Measurements from ENCODE around the gene PECR. TPM values are rescaled to one million over a fixed set of nuclear protein-coding genes. Genes with fewer than 3 reads are reported as not detected.

Gene PECR
- total and polyA plus RNA-seq, 7 experiments from 2014 or later = 15.7 to 34.4 (median 23.4) TPM

DNA sequence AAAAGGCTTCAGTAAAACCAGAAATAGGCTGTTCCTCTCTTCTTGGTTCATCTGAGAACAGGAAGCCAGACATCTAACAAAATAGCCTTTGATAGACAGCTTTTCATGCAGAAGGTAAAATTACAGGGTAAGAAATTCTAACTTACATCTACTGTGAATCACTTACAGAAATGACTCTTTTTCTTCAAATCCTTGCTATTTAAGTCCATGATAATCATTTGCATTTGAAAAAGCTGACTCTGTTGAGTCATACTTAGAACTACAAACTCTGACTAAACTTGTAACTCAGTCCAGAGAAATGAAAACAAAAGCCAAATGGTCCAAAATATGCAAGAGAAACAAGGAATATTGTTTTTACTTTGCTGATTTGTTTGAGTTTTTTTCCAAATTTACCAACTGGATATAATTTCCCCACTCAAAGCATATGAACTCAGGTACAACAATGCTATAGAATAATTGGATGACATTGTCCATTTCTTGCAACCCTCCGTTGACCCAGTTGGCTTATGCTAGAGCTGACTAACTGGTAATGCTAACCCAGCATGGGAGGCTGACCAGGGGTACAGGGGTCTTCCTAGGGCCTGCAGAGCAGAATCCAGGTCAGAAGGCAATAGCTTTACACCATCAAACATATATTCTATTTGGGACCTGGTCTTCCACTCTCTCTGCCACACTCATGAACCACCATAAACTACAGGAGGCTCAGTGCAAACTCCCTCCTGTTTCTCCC, 49.5 kb downstream of the PECR start:
- Histone ChIP-seq H3K36me3 (ENCODE audit: control insufficient read depth in 2 of 3, insufficient read depth in 3 of 3, low read length in 3 of 3) (peaks cover 0 to 22% (median 0%) of the 10 kb centered on the region in 3 experiments), H3K9me3 (ENCODE audit: control insufficient read depth in 2 of 3, low read length in 3 of 3) (no peaks in the 10 kb centered on the region), H3K27ac (ENCODE audit: low read depth, low read length) (no peak overlapping the region), H3K4me3 (ENCODE audit: low read length) (no peak overlapping the region), H3K27me3 (ENCODE audit: control insufficient read depth in 2 of 2, insufficient read depth in 2 of 2, low read length in 2 of 2) (no peaks in the 10 kb centered on the region), H3K4me1 (ENCODE audit: control insufficient read depth in 2 of 2, insufficient read depth in 2 of 2, low read length in 2 of 2) (peaks cover 0 to 10% of the 10 kb centered on the region in 2 donors)
- Mint-ChIP-seq H3K9me3 (no peaks in the 10 kb centered on the region), H3K4me3 (peak overlapping the region in 6 of 10 donors; percentile 15 to 65 (median 32)), H3K4me1 (peaks cover 15 to 31% (median 25%) of the 10 kb centered on the region in 7 donors), H3K27ac (peak overlapping the region in 7 of 9 donors; percentile 2 to 84 (median 46)), H3K36me3 (peaks cover 0 to 36% (median 17%) of the 10 kb centered on the region in 5 donors), H3K27me3 (no peaks in the 10 kb centered on the region)
- intact Hi-C loops (cut with micrococcal nuclease) = loop anchor here in 1 of 2 donors (1.0 to 5.0 kb wide), 2 partner anchors 16 to 380 kb away; partner anchors contain the start of gene SMARCAL1
- ChIA-PET CTCF (interaction anchor here (1.0 to 2.5 kb wide), 6 partner anchors 11 to 109 kb away, joined by 3 to 12 read pairs (median 7); no protein-coding TSS in a partner anchor), POLR2A (interaction anchor here (0.6 to 1.2 kb wide), 2 partner anchors 8 to 78 kb away, joined by 3 read pairs; no protein-coding TSS in a partner anchor)
- DNase-seq (peak in 2 of 9 donors; percentile 11 to 14), ATAC-seq (no peak)

- no peaks in the 10 kb centered on the region for H3K27me3 ChIP-seq (ENCODE audit: control insufficient read depth in 2 of 2, insufficient read depth in 2 of 2, low read length in 2 of 2)
- H3K36me3 ChIP-seq (ENCODE audit: control insufficient read depth in 2 of 3, insufficient read depth in 3 of 3, low read length in 3 of 3) = peaks cover 0 to 8% (median 0%) of the 10 kb centered on the region in 3 experiments
- no peak overlapping the region for H3K27ac ChIP-seq (ENCODE audit: low read depth, low read length)
- ChIA-PET POLR2A (interaction anchor here (0.6 kb wide), 1 partner anchor 55 kb away, joined by 4 read pairs; no protein-coding TSS in a partner anchor), CTCF (interaction anchor here (0.7 kb wide), 1 partner anchor 440 kb away, joined by 4 read pairs; no protein-coding TSS in a partner anchor)
- Mint-ChIP-seq H3K4me3 (no peak overlapping the region), H3K9me3 (no peaks in the 10 kb centered on the region), H3K36me3 (peaks cover 0 to 36% (median 13%) of the 10 kb centered on the region in 5 donors), H3K27ac (no peak overlapping the region), H3K27me3 (no peaks in the 10 kb centered on the region), H3K4me1 (peaks cover 15 to 31% (median 25%) of the 10 kb centered on the region in 7 donors)
- ATAC-seq (no peak), DNase-seq (no peak)
- peaks cover 0 to 10% of the 10 kb centered on the region in 2 donors for H3K4me1 ChIP-seq (ENCODE audit: control insufficient read depth in 2 of 2, insufficient read depth in 2 of 2, low read length in 2 of 2)
- no peaks in the 10 kb centered on the region for H3K9me3 ChIP-seq (ENCODE audit: control insufficient read depth in 2 of 3, low read length in 3 of 3)
- intact Hi-C loops (cut with micrococcal nuclease) = loop anchor here in 1 of 2 donors (5.0 kb wide), 1 partner anchor 382 kb away; the partner anchor contains the start of gene SMARCAL1
- no peak overlapping the region for H3K4me3 ChIP-seq (ENCODE audit: low read length)
These were observed 51.4 kb downstream of the PECR start for GRCh38 chr2:216030216-216030615.

- Histone ChIP-seq H3K36me3 (ENCODE audit: control insufficient read depth in 2 of 3, insufficient read depth in 3 of 3, low read length in 3 of 3) (peaks cover 0 to 8% (median 0%) of the 10 kb centered on the region in 3 experiments), H3K27me3 (ENCODE audit: control insufficient read depth in 2 of 2, insufficient read depth in 2 of 2, low read length in 2 of 2) (no peaks in the 10 kb centered on the region), H3K4me3 (ENCODE audit: low read length) (no peak overlapping the region), H3K27ac (ENCODE audit: low read depth, low read length) (no peak overlapping the region), H3K4me1 (ENCODE audit: control insufficient read depth in 2 of 2, insufficient read depth in 2 of 2, low read length in 2 of 2) (peaks cover 0 to 10% of the 10 kb centered on the region in 2 donors), H3K9me3 (ENCODE audit: control insufficient read depth in 2 of 3, low read length in 3 of 3) (no peaks in the 10 kb centered on the region)
- Mint-ChIP-seq H3K27me3 (no peaks in the 10 kb centered on the region), H3K36me3 (peaks cover 0 to 36% (median 13%) of the 10 kb centered on the region in 5 donors), H3K4me3 (no peak overlapping the region), H3K9me3 (no peaks in the 10 kb centered on the region), H3K27ac (no peak overlapping the region), H3K4me1 (peaks cover 14 to 30% (median 25%) of the 10 kb centered on the region in 7 donors)
- ChIA-PET POLR2A (interaction anchor here (0.6 kb wide), 1 partner anchor 56 kb away, joined by 4 read pairs; no protein-coding TSS in a partner anchor), CTCF (interaction anchor here (0.7 kb wide), 1 partner anchor 441 kb away, joined by 4 read pairs; no protein-coding TSS in a partner anchor)
- no peak for ATAC-seq
- DNase-seq = no peak
- intact Hi-C loops (cut with micrococcal nuclease) = loop anchor here in 1 of 2 donors (5.0 kb wide), 1 partner anchor 383 kb away; the partner anchor contains the start of gene SMARCAL1
These were observed 52.0 kb downstream of the PECR start for GRCh38 chr2:216029416-216030129.

GRCh38 chr2:216024779-216025336, 56.8 kb downstream of the PECR start:
- ChIA-PET POLR2A (no interaction called here), CTCF (interaction anchor here (1.2 to 2.3 kb wide), 2 partner anchors 9 to 13 kb away, joined by 4 to 5 read pairs; no protein-coding TSS in a partner anchor)
- Mint-ChIP-seq H3K4me3 (no peak overlapping the region), H3K9me3 (no peaks in the 10 kb centered on the region), H3K27me3 (no peaks in the 10 kb centered on the region), H3K36me3 (peaks cover 0 to 16% (median 5%) of the 10 kb centered on the region in 5 donors), H3K27ac (no peak overlapping the region), H3K4me1 (peaks cover 0 to 5% (median 0%) of the 10 kb centered on the region in 7 donors)
- Histone ChIP-seq H3K27ac (ENCODE audit: low read depth, low read length) (no peak overlapping the region), H3K27me3 (ENCODE audit: control insufficient read depth in 2 of 2, insufficient read depth in 2 of 2, low read length in 2 of 2) (no peaks in the 10 kb centered on the region), H3K36me3 (ENCODE audit: control insufficient read depth in 2 of 3, insufficient read depth in 3 of 3, low read length in 3 of 3) (peaks cover 0 to 8% (median 0%) of the 10 kb centered on the region in 3 experiments), H3K4me1 (ENCODE audit: control insufficient read depth in 2 of 2, insufficient read depth in 2 of 2, low read length in 2 of 2) (no peaks in the 10 kb centered on the region), H3K4me3 (ENCODE audit: low read length) (no peak overlapping the region), H3K9me3 (ENCODE audit: control insufficient read depth in 2 of 3, low read length in 3 of 3) (no peaks in the 10 kb centered on the region)
- DNase-seq (no peak), ATAC-seq (no peak)
- intact Hi-C loops (cut with micrococcal nuclease) = no loop called here

DNA sequence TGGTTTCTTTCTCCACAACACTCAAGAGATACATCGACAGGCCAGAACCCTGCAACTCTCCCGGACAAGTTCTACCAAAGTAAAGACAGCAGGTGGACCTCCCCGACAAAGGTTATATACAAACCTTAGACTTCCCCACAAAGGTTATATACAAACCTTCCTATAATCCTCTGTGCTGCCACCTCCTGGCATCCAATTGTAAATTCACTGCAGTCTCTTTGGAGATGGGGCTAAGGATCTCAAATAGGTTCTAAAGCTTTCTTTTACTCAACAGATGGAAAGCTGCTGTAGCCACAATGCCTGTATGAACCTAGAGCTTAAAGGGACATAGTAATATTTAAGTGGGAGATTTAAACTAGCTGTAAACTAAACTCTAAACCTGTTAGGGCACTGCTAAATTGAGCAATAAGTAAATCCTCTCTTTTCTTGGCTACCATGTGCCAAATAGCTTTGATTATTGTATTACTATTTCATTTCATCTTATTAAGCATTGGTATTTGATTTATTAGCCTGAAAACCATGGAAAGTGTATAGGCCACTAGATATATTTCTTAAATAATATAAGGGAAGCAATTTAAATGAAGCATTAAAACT, 58.5 kb downstream of the PECR start:
- H3K27me3 ChIP-seq (ENCODE audit: control insufficient read depth in 2 of 2, insufficient read depth in 2 of 2, low read length in 2 of 2) = no peaks in the 10 kb centered on the region
- Mint-ChIP-seq H3K36me3 (peaks cover 0 to 19% (median 8%) of the 10 kb centered on the region in 5 donors), H3K9me3 (peaks cover 0 to 5% (median 0%) of the 10 kb centered on the region in 11 donors), H3K27ac (no peak overlapping the region), H3K4me1 (peaks cover 0 to 15% (median 5%) of the 10 kb centered on the region in 7 donors), H3K4me3 (no peak overlapping the region), H3K27me3 (no peaks in the 10 kb centered on the region)
- no peak overlapping the region for H3K4me3 ChIP-seq (ENCODE audit: low read length)
- no peaks in the 10 kb centered on the region for H3K4me1 ChIP-seq (ENCODE audit: control insufficient read depth in 2 of 2, insufficient read depth in 2 of 2, low read length in 2 of 2)
- peak in 6 of 9 donors; percentile 8 to 35 (median 30) for DNase-seq
- intact Hi-C loops (cut with micrococcal nuclease) = loop anchor here (1.0 kb wide), 2 partner anchors 10 to 73 kb away; partner anchors contain the start of gene MREG (in 1 of the 2)
- no peaks in the 10 kb centered on the region for H3K36me3 ChIP-seq (ENCODE audit: control insufficient read depth in 2 of 3, insufficient read depth in 3 of 3, low read length in 3 of 3)
- peak; percentile 74 for ATAC-seq
- no peaks in the 10 kb centered on the region for H3K9me3 ChIP-seq (ENCODE audit: control insufficient read depth in 2 of 3, low read length in 3 of 3)
- no peak overlapping the region for H3K27ac ChIP-seq (ENCODE audit: low read depth, low read length)
- CTCF ChIA-PET = interaction anchor here (0.9 to 3.4 kb wide), 6 partner anchors 10 to 125 kb away, joined by 3 to 12 read pairs (median 4); no protein-coding TSS in a partner anchor
- POLR2A ChIA-PET = interaction anchor here (0.5 kb wide), 1 partner anchor 11 kb away, joined by 3 read pairs; no protein-coding TSS in a partner anchor

All from naive thymus-derived CD4-positive, alpha-beta T cell (primary cell).